GM18867 (cell line): Measurements from ENCODE around the gene FGFR2.
"Not testable (repeated sequence)": the region's sequence is repeated elsewhere in the genome, so short reads cannot be mapped to it uniquely, and the experiment has no call there.

Experiments
- ATAC-seq: cut with Tn5 transposase; IDR thresholded peaks from one replicate; pipeline ENCODE4 v1.9.1; 2021; ENCODE audit warnings: mild to moderate bottlenecking, moderate library complexity; ENCODE audit not compliant: unreplicated experiment

The FGFR2 gene

GRCh38 chr10:121558238-121558637, 40.0 kb downstream of the FGFR2 start:
- no peak for ATAC-seq

- ATAC-seq = no peak
These were observed 41.2 kb downstream of the FGFR2 start for GRCh38 chr10:121556918-121557573.

- no peak for ATAC-seq
These were observed 41.8 kb downstream of the FGFR2 start for GRCh38 chr10:121556455-121556854.

GRCh38 chr10:121554916-121555315, 43.3 kb downstream of the FGFR2 start:
- not testable (repeated sequence) for ATAC-seq

GRCh38 chr10:121553511-121554264, 44.6 kb downstream of the FGFR2 start:
- no peak for ATAC-seq

- ATAC-seq = no peak
These were observed 45.5 kb downstream of the FGFR2 start for GRCh38 chr10:121552746-121553145.

- ATAC-seq = no peak
These were observed 46.9 kb downstream of the FGFR2 start for GRCh38 chr10:121551210-121551885.

GRCh38 chr10:121544301-121544869, 53.9 kb downstream of the FGFR2 start:
- no peak for ATAC-seq

GRCh38 chr10:121543545-121543944, 54.7 kb downstream of the FGFR2 start:
- no peak for ATAC-seq

- ATAC-seq = no peak
These were observed 56.7 kb downstream of the FGFR2 start for GRCh38 chr10:121541450-121542120.

- ATAC-seq = no peak
These were observed 57.4 kb downstream of the FGFR2 start for GRCh38 chr10:121540732-121541395.

GRCh38 chr10:121539786-121540185, 58.5 kb downstream of the FGFR2 start:
- no peak for ATAC-seq

GRCh38 chr10:121536310-121536913, 61.8 kb downstream of the FGFR2 start:
- ATAC-seq = no peak

GRCh38 chr10:121535381-121535780, 62.9 kb downstream of the FGFR2 start:
- no peak for ATAC-seq

GRCh38 chr10:121532292-121532864, 65.9 kb downstream of the FGFR2 start:
- no peak for ATAC-seq

- ATAC-seq = no peak
These were observed 66.4 kb downstream of the FGFR2 start for GRCh38 chr10:121531830-121532178.

- no peak for ATAC-seq
These were observed 67.0 kb downstream of the FGFR2 start for GRCh38 chr10:121531076-121531829.

GRCh38 chr10:121530481-121531075, 67.7 kb downstream of the FGFR2 start:
- ATAC-seq = no peak

- no peak for ATAC-seq
These were observed 70.6 kb downstream of the FGFR2 start for GRCh38 chr10:121527690-121528089.
